OCI-LY7 (cell line): Measurements from ENCODE around the gene PPM1N. TPM values are rescaled to one million over a fixed set of nuclear protein-coding genes. Genes with fewer than 3 reads are reported as not detected.
A peak's percentile ranks its signal among the peaks of the same experiment; 100 is the strongest.

Experiments used
- BruUV-seq: library from RNA; stranded (reverse); fragments of 400-500 nt; replicated peaks from 2 replicates; lab custom pipeline; 2021; lab: Mats Ljungman, UMichigan
- CTCF ChIA-PET: fragments of 300-600 bp; sonication (Branson Sonifier 250); formaldehyde crosslinking; loops from one replicate; lab custom pipeline; 2022; ENCODE audit warnings: antibody characterized with exemption; ENCODE audit not compliant: unreplicated experiment; lab: Charles Lee
- POLR2A ChIA-PET: fragments of 300-600 bp; sonication (Branson Sonifier 250); formaldehyde crosslinking; loops from one replicate; lab custom pipeline; 2022; ENCODE audit warnings: antibody characterized with exemption; lab: Charles Lee
- DNase-seq: peaks from one replicate; pipeline ENCODE4 v3.0.0-alpha.2; 2015; ENCODE audit warnings: low spot score
- H2AFZ ChIP-seq: fragments of 200-600 bp; sonication (generic), shearing (Covaris generic); 2 replicates; pipeline ENCODE4 v1.6.1; 2014; ENCODE audit warnings: mild to moderate bottlenecking, antibody characterized with exemption, low read length, moderate library complexity
- H3K27ac ChIP-seq: fragments of 200-600 bp; sonication (generic); 2 replicates; pipeline ENCODE4 v1.5.1; 2014; ENCODE audit warnings: mixed run types, low read depth, mild to moderate bottlenecking, moderate library complexity, low read length, inconsistent platforms; ENCODE audit not compliant: poor library complexity, severe bottlenecking
- H3K36me3 ChIP-seq: fragments of 200-600 bp; sonication (generic); 2 replicates; pipeline ENCODE4 v1.6.1; 2014; ENCODE audit warnings: mild to moderate bottlenecking, antibody characterized with exemption, low read length, moderate library complexity, mixed read lengths; ENCODE audit not compliant: insufficient read depth
- H3K4me1 ChIP-seq: fragments of 200-600 bp; sonication (generic); 2 replicates; pipeline ENCODE4 v1.5.1; 2014; ENCODE audit warnings: mild to moderate bottlenecking, low read length; ENCODE audit not compliant: insufficient read depth, poor library complexity, severe bottlenecking
- H3K4me2 ChIP-seq: fragments of 200-600 bp; sonication (generic); 2 replicates; pipeline ENCODE4 v1.6.1; 2014; ENCODE audit warnings: mild to moderate bottlenecking, low read length
- H3K4me3 ChIP-seq: fragments of 200-600 bp; sonication (generic); 2 replicates; pipeline ENCODE4 v1.5.1; 2014; ENCODE audit warnings: mild to moderate bottlenecking, low read depth, low read length; ENCODE audit not compliant: poor library complexity, severe bottlenecking
- H3K79me2 ChIP-seq: fragments of 200-600 bp; sonication (generic); 2 replicates; pipeline ENCODE4 v1.6.1; 2016; ENCODE audit warnings: low read depth, mild to moderate bottlenecking, low read length, moderate library complexity, mixed read lengths; ENCODE audit not compliant: insufficient read depth
- H3K9me2 ChIP-seq: fragments of 200-600 bp; sonication (generic); 2 replicates; pipeline ENCODE4 v1.6.1; 2016; ENCODE audit warnings: mild to moderate bottlenecking, low read length, mixed read lengths; ENCODE audit not compliant: insufficient read depth
- H3K9me3 ChIP-seq: fragments of 200-600 bp; sonication (generic); 2 replicates; pipeline ENCODE4 v1.6.1; 2014; ENCODE audit warnings: mild to moderate bottlenecking, mixed run types, low read length, mixed read lengths
- H4K20me1 ChIP-seq: fragments of 200-600 bp; sonication (generic); 2 replicates; pipeline ENCODE4 v1.6.1; 2014; ENCODE audit warnings: mild to moderate bottlenecking, antibody characterized with exemption, low read length, moderate library complexity, mixed read lengths; ENCODE audit not compliant: insufficient read depth
- EZH2phosphoT487 ChIP-seq: fragments of 200-600 bp; sonication (generic); IDR thresholded peaks from 2 replicates; pipeline ENCODE4 v1.6.1; 2018; ENCODE audit warnings: low read depth, borderline replicate concordance, mild to moderate bottlenecking, mixed run types, antibody characterized with exemption, low read length, moderate library complexity, mixed read lengths
- intact Hi-C: fragments of 100-400 bp; cut with micrococcal nuclease; formaldehyde crosslinking; loops from one replicate; pipeline ENCODE4 v1.10.0; 2022; ENCODE audit not compliant: unreplicated experiment
- total RNA-seq, 2 experiments: library from RNA; depleted of rRNA in 1 of 2; stranded (reverse); fragments of >200 nt in 1 of 2; shearing (Covaris generic) in 1 of 2; gene quantifications; 2 replicates each; pipeline ENCODE4 v1.2.3, GENCODE V29; 2014 to 2022
- TF ChIP-seq, protein P1 (sequence below): fragments of 200-600 bp; sonication (generic); conservative IDR thresholded peaks from 2 replicates; pipeline ENCODE4 v1.5.1; 2014; ENCODE audit warnings: mild to moderate bottlenecking, antibody characterized with exemption, low read length, moderate library complexity, mixed read lengths

The PPM1N gene
- total RNA-seq, 2 experiments from 2014 or later, result 1.6 to 2.8 TPM

DNA sequence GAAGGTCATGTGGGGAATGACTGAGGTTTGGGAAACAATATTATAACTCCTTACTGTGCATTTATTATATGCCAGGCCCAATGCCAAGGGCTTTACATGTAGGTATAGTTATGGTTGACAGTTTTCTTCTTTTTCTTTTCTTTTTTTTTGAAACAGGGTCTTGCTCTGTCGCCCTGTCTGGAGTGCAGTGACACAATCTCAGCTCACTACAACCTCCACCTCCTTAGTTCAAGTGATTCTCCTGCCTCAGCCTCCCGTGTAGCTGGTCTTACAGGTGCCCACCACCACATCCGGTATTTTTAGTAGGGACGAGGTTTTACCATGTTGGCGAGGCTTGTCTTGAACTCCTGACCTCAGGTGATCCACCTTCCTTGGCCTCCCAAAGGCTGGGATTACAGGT lies 15.2 kb upstream of the PPM1N start:
- H3K27ac ChIP-seq, result no peak overlapping the region
- no peak overlapping the region for H3K4me2 ChIP-seq
- H3K9me2 ChIP-seq, result no peaks in the 10 kb centered on the region
- no peaks in the 10 kb centered on the region for H3K9me3 ChIP-seq
- no peak overlapping the region for H3K4me3 ChIP-seq
- no TSS peak for BruUV-seq
- intact Hi-C loops, result no loop called here
- H2AFZ ChIP-seq, result no peak overlapping the region
- peaks cover 15% of the 10 kb centered on the region for H3K4me1 ChIP-seq
- no peak for DNase-seq
- ChIA-PET CTCF (no interaction called here), POLR2A (no interaction called here)
- H3K79me2 ChIP-seq, result no peaks in the 10 kb centered on the region
- TF ChIP-seq, protein P1, sequence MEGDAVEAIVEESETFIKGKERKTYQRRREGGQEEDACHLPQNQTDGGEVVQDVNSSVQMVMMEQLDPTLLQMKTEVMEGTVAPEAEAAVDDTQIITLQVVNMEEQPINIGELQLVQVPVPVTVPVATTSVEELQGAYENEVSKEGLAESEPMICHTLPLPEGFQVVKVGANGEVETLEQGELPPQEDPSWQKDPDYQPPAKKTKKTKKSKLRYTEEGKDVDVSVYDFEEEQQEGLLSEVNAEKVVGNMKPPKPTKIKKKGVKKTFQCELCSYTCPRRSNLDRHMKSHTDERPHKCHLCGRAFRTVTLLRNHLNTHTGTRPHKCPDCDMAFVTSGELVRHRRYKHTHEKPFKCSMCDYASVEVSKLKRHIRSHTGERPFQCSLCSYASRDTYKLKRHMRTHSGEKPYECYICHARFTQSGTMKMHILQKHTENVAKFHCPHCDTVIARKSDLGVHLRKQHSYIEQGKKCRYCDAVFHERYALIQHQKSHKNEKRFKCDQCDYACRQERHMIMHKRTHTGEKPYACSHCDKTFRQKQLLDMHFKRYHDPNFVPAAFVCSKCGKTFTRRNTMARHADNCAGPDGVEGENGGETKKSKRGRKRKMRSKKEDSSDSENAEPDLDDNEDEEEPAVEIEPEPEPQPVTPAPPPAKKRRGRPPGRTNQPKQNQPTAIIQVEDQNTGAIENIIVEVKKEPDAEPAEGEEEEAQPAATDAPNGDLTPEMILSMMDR, result no peak
- TF ChIP-seq EZH2phosphoT487, result no peak
- H3K36me3 ChIP-seq, result no peaks in the 10 kb centered on the region
- H4K20me1 ChIP-seq, result no peaks in the 10 kb centered on the region

- Histone ChIP-seq H3K79me2 (no peaks in the 10 kb centered on the region), H3K9me3 (no peaks in the 10 kb centered on the region), H4K20me1 (no peaks in the 10 kb centered on the region), H3K4me1 (peaks cover 11% of the 10 kb centered on the region), H2AFZ (peak overlapping the region; percentile 92; the same call in 1 of the 2 replicates), H3K27ac (no peak overlapping the region), H3K4me2 (no peak overlapping the region), H3K36me3 (no peaks in the 10 kb centered on the region), H3K4me3 (no peak overlapping the region), H3K9me2 (no peaks in the 10 kb centered on the region)
- BruUV-seq, result no TSS peak
- intact Hi-C loops, result no loop called here
- no peak for DNase-seq
- TF ChIP-seq EZH2phosphoT487, result no peak
- TF ChIP-seq, protein P1, result no peak
- ChIA-PET POLR2A (interaction anchor here (0.6 kb wide), 1 partner anchor 232 kb away, joined by 5 read pairs; no protein-coding TSS in a partner anchor), CTCF (interaction anchor here (0.7 to 1.9 kb wide), 3 partner anchors 45 to 161 kb away, joined by 3 to 5 read pairs (median 3); no protein-coding TSS in a partner anchor)
These were observed 13.8 kb upstream of the PPM1N start for GRCh38 chr19:45484273-45484945.
